ENCODE results near the gene STAU1.

- TF ChIP-seq CTCF (IDR thresholded peaks at IDR 0.05; ENCODE audit: low read depth, low read length, missing input control) (no peak), RAD21 (IDR thresholded peaks at IDR 0.05) (no peak)
Observed at GRCh38 chr20:49230561-49231133, 42.5 kb upstream of the STAU1 start.

All from liver (tissue), 3 donors.